ENCODE measurements around the gene TMEM125. TPM values are rescaled to one million over a fixed set of nuclear protein-coding genes. Genes with fewer than 3 reads are reported as not detected.

Gene TMEM125
- total RNA-seq, 1 donor from 2014 or later = not detected

DNA sequence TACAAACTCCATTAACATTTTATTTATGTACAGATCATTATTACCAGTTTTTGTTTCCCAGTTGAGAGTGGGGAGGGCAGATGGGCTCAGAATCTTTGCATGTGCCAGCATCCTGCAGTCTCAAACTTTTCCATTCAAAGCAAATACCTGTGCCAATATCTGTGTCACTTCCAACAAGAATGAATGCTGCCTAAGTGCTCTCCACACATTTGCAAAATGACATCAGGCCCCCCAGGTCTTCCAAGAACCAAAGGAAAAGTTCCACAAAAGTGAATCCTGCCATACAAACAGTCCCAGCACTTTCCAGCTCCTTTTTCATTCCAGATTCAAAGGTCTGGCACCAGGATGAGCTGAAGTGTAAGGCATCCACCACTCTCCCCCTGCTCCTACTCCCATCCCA, 29.3 kb downstream of the TMEM125 start:
- Histone ChIP-seq H3K27ac (no peak overlapping the region), H3K4me1 (peaks cover 0 to 22% of the 10 kb centered on the region in 2 donors)
- intact Hi-C loops (cut with DNase I) = no loop called here

DNA sequence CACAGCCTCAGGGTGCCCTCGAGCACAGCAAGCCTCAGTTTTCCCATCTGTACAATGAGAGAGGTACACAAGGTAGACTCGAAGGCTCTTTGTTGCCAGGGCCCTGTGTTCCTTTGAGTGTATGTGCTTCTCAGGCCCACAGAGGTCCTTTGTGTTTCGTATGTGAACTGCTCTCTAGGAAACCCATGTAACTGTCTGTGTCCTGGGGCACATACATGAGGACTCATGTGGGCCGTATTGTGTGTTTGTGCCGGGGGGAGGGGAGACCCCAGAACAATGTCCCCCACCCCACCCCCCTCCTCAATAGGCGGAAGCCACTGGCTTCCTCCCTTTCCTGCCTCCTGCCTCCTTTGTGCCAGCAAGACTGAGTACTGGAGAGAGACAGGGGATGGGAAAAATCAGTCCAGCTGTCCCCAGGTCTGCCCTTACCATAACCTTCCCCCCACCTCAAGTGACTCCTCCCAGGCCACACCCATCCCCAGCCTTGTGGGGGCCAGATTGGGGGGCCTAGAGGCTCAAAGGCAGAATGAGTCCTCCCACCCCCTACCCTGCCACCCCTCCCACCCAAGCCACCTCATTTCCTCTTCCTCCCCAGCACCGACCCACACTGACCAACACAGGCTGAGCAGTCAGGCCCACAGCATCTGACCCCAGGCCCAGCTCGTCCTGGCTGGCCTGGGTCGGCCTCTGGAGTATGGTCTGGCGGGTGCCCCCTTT, 30.8 kb downstream of the TMEM125 start, which contains the start of gene TIE1:
Gene TIE1, plus strand, starts transcription at position 605 of the 717 bp plus-strand sequence. Its CDS starts 90 bp downstream, at position 695.
- no peak for DNase-seq (ENCODE audit: low spot score in 2 of 2)
- TF ChIP-seq, protein P1, sequence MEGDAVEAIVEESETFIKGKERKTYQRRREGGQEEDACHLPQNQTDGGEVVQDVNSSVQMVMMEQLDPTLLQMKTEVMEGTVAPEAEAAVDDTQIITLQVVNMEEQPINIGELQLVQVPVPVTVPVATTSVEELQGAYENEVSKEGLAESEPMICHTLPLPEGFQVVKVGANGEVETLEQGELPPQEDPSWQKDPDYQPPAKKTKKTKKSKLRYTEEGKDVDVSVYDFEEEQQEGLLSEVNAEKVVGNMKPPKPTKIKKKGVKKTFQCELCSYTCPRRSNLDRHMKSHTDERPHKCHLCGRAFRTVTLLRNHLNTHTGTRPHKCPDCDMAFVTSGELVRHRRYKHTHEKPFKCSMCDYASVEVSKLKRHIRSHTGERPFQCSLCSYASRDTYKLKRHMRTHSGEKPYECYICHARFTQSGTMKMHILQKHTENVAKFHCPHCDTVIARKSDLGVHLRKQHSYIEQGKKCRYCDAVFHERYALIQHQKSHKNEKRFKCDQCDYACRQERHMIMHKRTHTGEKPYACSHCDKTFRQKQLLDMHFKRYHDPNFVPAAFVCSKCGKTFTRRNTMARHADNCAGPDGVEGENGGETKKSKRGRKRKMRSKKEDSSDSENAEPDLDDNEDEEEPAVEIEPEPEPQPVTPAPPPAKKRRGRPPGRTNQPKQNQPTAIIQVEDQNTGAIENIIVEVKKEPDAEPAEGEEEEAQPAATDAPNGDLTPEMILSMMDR (IDR thresholded peaks at IDR 0.05) = no peak
- Histone ChIP-seq H3K4me3 (no peak within 1 kb of the TSS), H3K27me3 (no peaks in the 10 kb centered on the region), H3K36me3 (no peaks in the 10 kb centered on the region), H3K9me3 (no peaks in the 10 kb centered on the region), H3K27ac (no peak within 1 kb of the TSS), H3K4me1 (peaks cover 0 to 12% of the 10 kb centered on the region in 2 donors)
- intact Hi-C loops (cut with DNase I) = no loop called here

More for the DNA sequence above, 29.3 kb downstream of the TMEM125 start:
- no peak for DNase-seq (ENCODE audit: low spot score in 2 of 2)
- no peaks in the 10 kb centered on the region for H3K9me3 ChIP-seq
- TF ChIP-seq, protein P1 (IDR thresholded peaks at IDR 0.05) = no peak
- no peaks in the 10 kb centered on the region for H3K27me3 ChIP-seq
- no peaks in the 10 kb centered on the region for H3K36me3 ChIP-seq
- no peak overlapping the region for H3K4me3 ChIP-seq

GRCh38 chr1:43302201-43302600, 32.4 kb downstream of the TMEM125 start:
- no peak overlapping the region for H3K27ac ChIP-seq
- no peaks in the 10 kb centered on the region for H3K4me1 ChIP-seq
- TF ChIP-seq, protein P1 (IDR thresholded peaks at IDR 0.05) = no peak
- no peaks in the 10 kb centered on the region for H3K27me3 ChIP-seq
- no peaks in the 10 kb centered on the region for H3K9me3 ChIP-seq
- intact Hi-C loops (cut with DNase I) = no loop called here
- no peaks in the 10 kb centered on the region for H3K36me3 ChIP-seq
- no peak overlapping the region for H3K4me3 ChIP-seq
- no peak for DNase-seq (ENCODE audit: low spot score in 2 of 2)

DNA sequence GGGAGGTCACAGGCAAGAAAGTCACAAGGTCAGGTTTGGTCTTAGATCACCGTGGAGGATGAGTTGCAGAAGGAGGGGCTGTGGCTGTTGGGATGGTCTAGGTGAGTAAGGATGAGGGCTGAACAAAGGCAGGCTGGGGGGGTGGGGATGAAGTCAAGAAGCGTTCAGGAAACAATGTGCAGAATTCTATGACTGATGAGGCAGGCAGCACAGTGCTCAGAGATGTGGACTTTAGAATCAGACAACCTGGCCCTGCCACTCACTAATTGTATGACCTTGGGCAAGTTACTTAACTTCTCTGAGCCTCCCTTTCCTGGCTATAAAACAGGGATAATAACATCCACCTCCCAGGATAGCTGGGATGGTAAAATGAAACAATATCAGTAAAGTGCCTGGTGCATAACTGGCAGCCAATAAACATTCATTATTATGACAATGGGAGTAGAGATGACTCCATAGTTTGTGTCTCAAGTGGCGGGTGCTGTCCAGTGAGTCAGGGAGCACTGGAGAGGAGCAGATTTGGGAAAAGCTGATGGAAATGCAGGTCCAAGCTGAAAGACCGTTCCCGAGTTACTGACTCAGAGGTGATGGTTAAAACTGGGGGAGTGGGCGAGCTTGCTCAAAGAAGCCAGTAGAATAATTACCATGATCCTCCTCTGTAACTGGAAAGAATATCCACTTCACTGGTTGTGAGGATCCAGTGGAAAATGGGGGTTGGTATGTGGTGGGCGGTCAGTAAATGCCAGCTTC, 33.1 kb downstream of the TMEM125 start:
- no peak overlapping the region for H3K27ac ChIP-seq
- no peak for DNase-seq (ENCODE audit: low spot score in 2 of 2)
- intact Hi-C loops (cut with DNase I) = no loop called here
- H3K9me3 ChIP-seq = no peaks in the 10 kb centered on the region
- no peak overlapping the region for H3K4me3 ChIP-seq
- H3K36me3 ChIP-seq = no peaks in the 10 kb centered on the region
- H3K4me1 ChIP-seq = no peaks in the 10 kb centered on the region
- no peaks in the 10 kb centered on the region for H3K27me3 ChIP-seq
- TF ChIP-seq, protein P1 (IDR thresholded peaks at IDR 0.05) = no peak

GRCh38 chr1:43303471-43304313, 33.9 kb downstream of the TMEM125 start:
- Histone ChIP-seq H3K36me3 (no peaks in the 10 kb centered on the region), H3K27me3 (no peaks in the 10 kb centered on the region), H3K4me3 (no peak overlapping the region), H3K27ac (no peak overlapping the region), H3K4me1 (no peaks in the 10 kb centered on the region), H3K9me3 (no peaks in the 10 kb centered on the region)
- TF ChIP-seq, protein P1 (IDR thresholded peaks at IDR 0.05) = no peak
- no peak for DNase-seq (ENCODE audit: low spot score in 2 of 2)
- intact Hi-C loops (cut with DNase I) = no loop called here
